ENCODE measurements around the gene FLT4. TPM values are rescaled to one million over a fixed set of nuclear protein-coding genes. Genes with fewer than 3 reads are reported as not detected.

Gene FLT4
- polyA plus RNA-seq, 2 of the 4 experiments (the other 2 are of a cell fraction) = 2.0 to 2.6 TPM

GRCh38 chr5:180619563-180619915 lies 29.9 kb downstream of the FLT4 start (continued):
- TF ChIP-seq, protein P1, sequence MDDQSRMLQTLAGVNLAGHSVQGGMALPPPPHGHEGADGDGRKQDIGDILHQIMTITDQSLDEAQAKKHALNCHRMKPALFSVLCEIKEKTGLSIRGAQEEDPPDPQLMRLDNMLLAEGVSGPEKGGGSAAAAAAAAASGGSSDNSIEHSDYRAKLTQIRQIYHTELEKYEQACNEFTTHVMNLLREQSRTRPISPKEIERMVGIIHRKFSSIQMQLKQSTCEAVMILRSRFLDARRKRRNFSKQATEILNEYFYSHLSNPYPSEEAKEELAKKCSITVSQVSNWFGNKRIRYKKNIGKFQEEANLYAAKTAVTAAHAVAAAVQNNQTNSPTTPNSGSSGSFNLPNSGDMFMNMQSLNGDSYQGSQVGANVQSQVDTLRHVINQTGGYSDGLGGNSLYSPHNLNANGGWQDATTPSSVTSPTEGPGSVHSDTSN (IDR thresholded peaks at IDR 0.05) = no peak
- no peak for TF ChIP-seq CEBPB (IDR thresholded peaks at IDR 0.05)

DNA sequence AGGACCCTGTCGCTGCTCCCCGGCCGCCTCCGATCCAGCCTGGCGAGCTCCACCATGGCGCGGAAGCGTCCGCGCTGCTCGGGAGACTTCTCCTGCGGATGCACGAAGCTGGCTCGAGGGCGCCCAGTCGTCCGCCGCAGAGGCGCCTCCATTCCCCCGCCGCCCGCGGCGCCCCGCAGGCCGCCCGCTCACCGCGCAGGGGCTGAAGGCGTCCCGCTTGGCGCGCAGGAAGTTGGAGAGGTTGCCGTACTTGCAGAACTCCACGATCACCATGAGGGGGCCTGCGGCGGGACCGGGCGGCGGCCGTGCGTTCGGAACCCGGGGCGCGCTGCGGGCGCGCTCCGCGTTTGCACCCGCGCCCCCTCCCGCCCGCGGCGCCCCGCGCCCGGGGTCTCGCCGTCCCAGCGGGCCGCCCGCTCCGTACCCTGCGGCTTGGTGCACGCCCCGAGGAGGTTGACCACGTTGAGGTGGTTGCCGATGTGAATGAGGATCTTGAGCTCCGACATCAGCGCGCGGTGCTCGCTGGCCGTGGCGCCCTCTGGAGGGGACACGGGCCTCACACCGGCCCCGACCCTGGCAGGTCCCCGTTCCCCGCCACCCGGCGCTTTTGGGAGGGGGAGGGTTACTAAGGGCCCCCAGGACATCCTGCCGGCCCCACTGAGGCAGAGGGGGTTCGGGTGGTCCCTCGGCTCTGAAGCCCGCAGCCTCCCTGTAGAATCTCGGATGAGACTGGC lies 30.4 kb downstream of the FLT4 start:
- H3K4me1 ChIP-seq = no peaks in the 10 kb centered on the region
- H3K4me3 ChIP-seq = peak overlapping the region; percentile 59
- peak overlapping the region; percentile 75 to 87 for H3K27ac ChIP-seq
- WGBS (ENCODE audit: missing lambda C conversion rate) = 1% methylated on average over 42 of the region's 90 CpGs
- CTCF ChIA-PET = interaction anchor here (0.5 to 1.9 kb wide), 43 partner anchors 7 to 657 kb away, joined by 3 to 32 read pairs (median 4); partner anchors contain the start of gene RASGEF1C
- TF ChIP-seq POLR2AphosphoS2 (conservative IDR thresholded peaks at IDR 0.05; ENCODE audit: low read length) = no peak
- peak in 1 of 2 experiments; percentile 41; a peak in 3 of 5 replicates for TF ChIP-seq RAD21 (conservative IDR thresholded peaks at IDR 0.05 in 1 of 2, IDR thresholded peaks at IDR 0.05 in 1 of 2)
- peak; percentile 23; the same call in 1 of the 2 replicates for TF ChIP-seq PHF8 (IDR thresholded peaks at IDR 0.05; ENCODE audit: borderline replicate concordance, low read depth)
- TF ChIP-seq, protein P2, sequence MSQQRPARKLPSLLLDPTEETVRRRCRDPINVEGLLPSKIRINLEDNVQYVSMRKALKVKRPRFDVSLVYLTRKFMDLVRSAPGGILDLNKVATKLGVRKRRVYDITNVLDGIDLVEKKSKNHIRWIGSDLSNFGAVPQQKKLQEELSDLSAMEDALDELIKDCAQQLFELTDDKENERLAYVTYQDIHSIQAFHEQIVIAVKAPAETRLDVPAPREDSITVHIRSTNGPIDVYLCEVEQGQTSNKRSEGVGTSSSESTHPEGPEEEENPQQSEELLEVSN (IDR thresholded peaks at IDR 0.05; ENCODE audit: borderline replicate concordance, low read depth) = peak; percentile 63
- TF ChIP-seq CTCF (IDR thresholded peaks at IDR 0.05) = peak; percentile 90
- no peak for TF ChIP-seq SREBF2 (IDR thresholded peaks at IDR 0.05)
- TF ChIP-seq SMC3 (IDR thresholded peaks at IDR 0.05) = peak; percentile 34; the same call in 1 of the 3 replicates
- peak; percentile 81 for TF ChIP-seq HDAC2 (IDR thresholded peaks at IDR 0.05)
- ATAC-seq (peak; percentile 85 to 91), FAIRE-seq (no peak), DNase-seq (ENCODE audit: low read depth in 1 of 2, low spot score in 1 of 2) (peak; percentile 81 to 83)
- no peaks in the 10 kb centered on the region for H3K9me3 ChIP-seq
- POLR2A ChIA-PET = no interaction called here
- H3K4me2 ChIP-seq = peak overlapping the region; percentile 92

DNA sequence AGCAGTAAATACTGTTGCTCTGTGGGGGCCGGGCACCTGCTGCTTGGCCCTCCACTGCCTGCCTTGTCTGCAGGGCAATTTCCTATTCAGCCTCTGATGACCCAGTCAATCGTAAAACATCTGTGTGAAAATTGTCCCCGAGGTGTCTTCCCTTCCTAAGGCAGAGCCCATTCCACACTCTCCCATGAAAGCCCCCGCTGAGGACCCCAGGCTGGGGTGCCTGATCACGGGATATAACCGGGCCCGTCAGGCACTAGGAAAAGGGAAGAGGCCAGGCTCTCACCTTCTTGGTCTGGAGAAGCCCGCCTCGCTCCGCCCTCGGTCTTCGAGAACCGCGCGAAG lies 30.9 kb downstream of the FLT4 start:
- Histone ChIP-seq H3K4me3 (peak overlapping the region; percentile 59), H3K4me2 (peak overlapping the region; percentile 92), H3K27ac (peak overlapping the region; percentile 75 to 87; a peak in 5 of 6 replicates), H3K4me1 (no peaks in the 10 kb centered on the region), H3K9me3 (no peaks in the 10 kb centered on the region)
- peak in 1 of 2 experiments; percentile 73; a peak in 3 of 6 replicates for ATAC-seq
- no peak for DNase-seq (ENCODE audit: low read depth in 1 of 2, low spot score in 1 of 2)
- no peak for FAIRE-seq
- 27% methylated on average over 4 of the region's 15 CpGs for WGBS (ENCODE audit: missing lambda C conversion rate)
- ChIA-PET POLR2A (no interaction called here), CTCF (interaction anchor here (0.6 to 1.9 kb wide), 30 partner anchors 8 to 658 kb away, joined by 3 to 32 read pairs (median 4); partner anchors contain the start of gene RASGEF1C)
- TF ChIP-seq RNF2 (IDR thresholded peaks at IDR 0.05; ENCODE audit: borderline replicate concordance, low read depth) (no peak), BHLHE40 (IDR thresholded peaks at IDR 0.05; ENCODE audit: low read depth, low read length) (no peak), BCL3 (IDR thresholded peaks at IDR 0.05) (no peak), CBX8 (IDR thresholded peaks at IDR 0.05) (no peak), CTCF (IDR thresholded peaks at IDR 0.05) (no peak), ESRRA (IDR thresholded peaks at IDR 0.05; ENCODE audit: borderline replicate concordance, low read length) (no peak), POLR2AphosphoS2 (conservative IDR thresholded peaks at IDR 0.05; ENCODE audit: low read length) (no peak), TFCP2L1 (CRISPR knock-in tag; IDR thresholded peaks at IDR 0.05) (no peak)
- TF ChIP-seq, protein P3, sequence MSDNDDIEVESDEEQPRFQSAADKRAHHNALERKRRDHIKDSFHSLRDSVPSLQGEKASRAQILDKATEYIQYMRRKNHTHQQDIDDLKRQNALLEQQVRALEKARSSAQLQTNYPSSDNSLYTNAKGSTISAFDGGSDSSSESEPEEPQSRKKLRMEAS (IDR thresholded peaks at IDR 0.05) = no peak

Measured in A549 (cell line).